Measurements from ENCODE around the gene BBS7. TPM values are rescaled to one million over a fixed set of nuclear protein-coding genes. Genes with fewer than 3 reads are reported as not detected.

BBS7 gene
- total RNA-seq, 4 donors from 2014 or later = 6.3 to 18.0 (median 13.7) TPM

DNA sequence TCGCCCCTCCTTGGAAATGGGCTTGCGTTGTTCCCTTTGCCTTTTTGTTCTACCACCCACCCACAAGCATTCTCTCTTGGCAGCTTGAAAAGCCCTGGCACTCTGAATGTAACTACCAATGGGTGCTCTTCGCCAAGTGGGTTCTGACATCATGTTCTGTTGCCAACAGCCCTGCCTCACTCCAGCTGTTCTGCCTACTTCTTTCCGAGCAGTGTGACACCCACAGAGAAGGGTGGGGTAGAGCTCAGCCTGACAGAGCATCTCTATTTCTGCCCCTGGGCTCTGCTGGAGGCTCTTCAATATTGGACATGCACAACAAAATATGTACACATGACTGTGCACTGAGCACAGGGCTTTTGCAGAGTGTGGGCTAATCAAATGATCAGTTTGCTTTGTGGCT is 84.8 kb downstream of the BBS7 start:
- peaks cover 8% of the 10 kb centered on the region for H3K27me3 ChIP-seq
- TF ChIP-seq EP300 (IDR thresholded peaks at IDR 0.05) = no peak
- TF ChIP-seq, protein P1, sequence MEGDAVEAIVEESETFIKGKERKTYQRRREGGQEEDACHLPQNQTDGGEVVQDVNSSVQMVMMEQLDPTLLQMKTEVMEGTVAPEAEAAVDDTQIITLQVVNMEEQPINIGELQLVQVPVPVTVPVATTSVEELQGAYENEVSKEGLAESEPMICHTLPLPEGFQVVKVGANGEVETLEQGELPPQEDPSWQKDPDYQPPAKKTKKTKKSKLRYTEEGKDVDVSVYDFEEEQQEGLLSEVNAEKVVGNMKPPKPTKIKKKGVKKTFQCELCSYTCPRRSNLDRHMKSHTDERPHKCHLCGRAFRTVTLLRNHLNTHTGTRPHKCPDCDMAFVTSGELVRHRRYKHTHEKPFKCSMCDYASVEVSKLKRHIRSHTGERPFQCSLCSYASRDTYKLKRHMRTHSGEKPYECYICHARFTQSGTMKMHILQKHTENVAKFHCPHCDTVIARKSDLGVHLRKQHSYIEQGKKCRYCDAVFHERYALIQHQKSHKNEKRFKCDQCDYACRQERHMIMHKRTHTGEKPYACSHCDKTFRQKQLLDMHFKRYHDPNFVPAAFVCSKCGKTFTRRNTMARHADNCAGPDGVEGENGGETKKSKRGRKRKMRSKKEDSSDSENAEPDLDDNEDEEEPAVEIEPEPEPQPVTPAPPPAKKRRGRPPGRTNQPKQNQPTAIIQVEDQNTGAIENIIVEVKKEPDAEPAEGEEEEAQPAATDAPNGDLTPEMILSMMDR (IDR thresholded peaks at IDR 0.05) = no peak
- no peak for TF ChIP-seq POLR2AphosphoS5 (IDR thresholded peaks at IDR 0.05)
- TF ChIP-seq POLR2A (IDR thresholded peaks at IDR 0.05) = no peak
- no peak overlapping the region for H3K27ac ChIP-seq
- no peaks in the 10 kb centered on the region for H3K9me3 ChIP-seq
- DNase-seq (ENCODE audit: low spot score in 2 of 2) = no peak
- no peaks in the 10 kb centered on the region for H3K36me3 ChIP-seq
- no peaks in the 10 kb centered on the region for H3K4me1 ChIP-seq
- 43% methylated on average over 4 of the region's 4 CpGs for WGBS
- H3K4me3 ChIP-seq = no peak overlapping the region

- no peaks in the 10 kb centered on the region for H3K4me1 ChIP-seq
- no peak for DNase-seq (ENCODE audit: low spot score in 2 of 2)
- 11% methylated on average over 2 of the region's 2 CpGs for WGBS
- no peaks in the 10 kb centered on the region for H3K36me3 ChIP-seq
- no peaks in the 10 kb centered on the region for H3K9me3 ChIP-seq
- H3K27ac ChIP-seq = no peak overlapping the region
- H3K4me3 ChIP-seq = no peak overlapping the region
- TF ChIP-seq, protein P1 (IDR thresholded peaks at IDR 0.05) = no peak
- TF ChIP-seq POLR2AphosphoS5 (IDR thresholded peaks at IDR 0.05) (no peak), POLR2A (IDR thresholded peaks at IDR 0.05) (no peak), EP300 (IDR thresholded peaks at IDR 0.05) (no peak)
- peaks cover 9% of the 10 kb centered on the region for H3K27me3 ChIP-seq
Observed at GRCh38 chr4:121784975-121785374, 85.3 kb downstream of the BBS7 start.

GRCh38 chr4:121784401-121784800 is 85.9 kb downstream of the BBS7 start:
- Histone ChIP-seq H3K36me3 (no peaks in the 10 kb centered on the region), H3K27me3 (peaks cover 14% of the 10 kb centered on the region), H3K4me3 (no peak overlapping the region), H3K9me3 (no peaks in the 10 kb centered on the region), H3K4me1 (no peaks in the 10 kb centered on the region), H3K27ac (no peak overlapping the region)
- DNase-seq (ENCODE audit: low spot score in 2 of 2) = no peak
- TF ChIP-seq POLR2AphosphoS5 (IDR thresholded peaks at IDR 0.05) = no peak
- no peak for TF ChIP-seq POLR2A (IDR thresholded peaks at IDR 0.05)
- WGBS = 100% methylated on average over 1 of the region's 1 CpG

- H3K36me3 ChIP-seq = no peaks in the 10 kb centered on the region
- WGBS = 85% methylated on average over 1 of the region's 1 CpG
- peaks cover 9% of the 10 kb centered on the region for H3K27me3 ChIP-seq
- no peaks in the 10 kb centered on the region for H3K9me3 ChIP-seq
- TF ChIP-seq EP300 (IDR thresholded peaks at IDR 0.05) = no peak
- TF ChIP-seq, protein P1 (IDR thresholded peaks at IDR 0.05) = no peak
- no peak for TF ChIP-seq POLR2AphosphoS5 (IDR thresholded peaks at IDR 0.05)
- no peak for DNase-seq (ENCODE audit: low spot score in 2 of 2)
- H3K4me1 ChIP-seq = no peaks in the 10 kb centered on the region
- H3K27ac ChIP-seq = no peak overlapping the region
- H3K4me3 ChIP-seq = no peak overlapping the region
Observed at GRCh38 chr4:121783210-121783609, 87.1 kb downstream of the BBS7 start.

GRCh38 chr4:121778991-121779628 is 91.2 kb downstream of the BBS7 start:
- Histone ChIP-seq H3K9me3 (no peaks in the 10 kb centered on the region), H3K4me1 (no peaks in the 10 kb centered on the region), H3K4me3 (no peak overlapping the region), H3K36me3 (no peaks in the 10 kb centered on the region), H3K27ac (no peak overlapping the region), H3K27me3 (peaks cover 12% of the 10 kb centered on the region)
- TF ChIP-seq, protein P1 (IDR thresholded peaks at IDR 0.05) = no peak
- TF ChIP-seq POLR2A (IDR thresholded peaks at IDR 0.05) (no peak), EP300 (IDR thresholded peaks at IDR 0.05) (no peak), POLR2AphosphoS5 (IDR thresholded peaks at IDR 0.05) (no peak)
- no peak for DNase-seq (ENCODE audit: low spot score in 2 of 2)
- 75% methylated on average over 8 of the region's 8 CpGs for WGBS

GRCh38 chr4:121777625-121778024 is 92.6 kb downstream of the BBS7 start:
- TF ChIP-seq POLR2AphosphoS5 (IDR thresholded peaks at IDR 0.05) = no peak
- TF ChIP-seq EP300 (IDR thresholded peaks at IDR 0.05) = no peak
- TF ChIP-seq, protein P1 (IDR thresholded peaks at IDR 0.05) = no peak
- no peak for TF ChIP-seq POLR2A (IDR thresholded peaks at IDR 0.05)
- no peak overlapping the region for H3K27ac ChIP-seq
- DNase-seq (ENCODE audit: low spot score in 2 of 2) = no peak
- no peaks in the 10 kb centered on the region for H3K9me3 ChIP-seq
- no peaks in the 10 kb centered on the region for H3K36me3 ChIP-seq
- 51% methylated on average over 3 of the region's 3 CpGs for WGBS
- no peak overlapping the region for H3K4me3 ChIP-seq
- H3K4me1 ChIP-seq = no peaks in the 10 kb centered on the region
- H3K27me3 ChIP-seq = peaks cover 12% of the 10 kb centered on the region
